SK-N-SH (cell line): ENCODE results near the gene LEMD1.

ENCODE experiments used
- CTCF ChIP-seq: fragments of 200-600 bp; sonication (generic); IDR thresholded peaks from 2 replicates; pipeline ENCODE4 v1.6.1; 2017; ENCODE audit warnings: antibody characterized with exemption, mild to moderate bottlenecking, moderate library complexity
- EZH2phosphoT487 ChIP-seq: fragments of 200-600 bp; sonication (generic); IDR thresholded peaks from 2 replicates; pipeline ENCODE4 v1.6.1; 2017; ENCODE audit warnings: low read depth, mixed run types, mild to moderate bottlenecking, antibody characterized with exemption, moderate library complexity, borderline replicate concordance
- MXI1 ChIP-seq: IDR thresholded peaks from 2 replicates; pipeline ENCODE4 v1.6.1; 2012; ENCODE audit warnings: mild to moderate bottlenecking, low read depth, low read length, improper control_type of control experiment
- RFX5 ChIP-seq: IDR thresholded peaks from 2 replicates; pipeline ENCODE4 v1.6.1; 2012; ENCODE audit warnings: mild to moderate bottlenecking, improper control_type of control experiment, low read length
- USF1 ChIP-seq: IDR thresholded peaks from 2 replicates; pipeline ENCODE4 v1.4.0; 2012; ENCODE audit warnings: low read depth, borderline replicate concordance

- TF ChIP-seq CTCF (no peak), EZH2phosphoT487 (no peak), MXI1 (no peak), USF1 (no peak), RFX5 (no peak)
These were observed 28.6 kb upstream of the LEMD1 start for GRCh38 chr1:205450448-205450847.
